ENCODE results near the gene MMS19.
"Not testable (repeated sequence)": the region's sequence is repeated elsewhere in the genome, so short reads cannot be mapped to it uniquely, and the experiment has no call there.

The MMS19 gene

GRCh38 chr10:97499561-97500296 is 1.5 kb upstream of the MMS19 start:
- DNase-seq: no peak

- peak; percentile 22 for DNase-seq
Measured at GRCh38 chr10:97498841-97499560, 779 bp upstream of the MMS19 start, which contains the start of gene UBTD1. TSS of gene UBTD1 (plus strand) at chr10:97498924. CDS start at chr10:97499204, 280 bp downstream.

GRCh38 chr10:97497572-97498075 is 598 bp downstream of the MMS19 start:
- peak; percentile 92 for DNase-seq

GRCh38 chr10:97494863-97495506 is 3.2 kb downstream of the MMS19 start:
- no peak for DNase-seq

GRCh38 chr10:97494151-97494550 is 4.1 kb downstream of the MMS19 start:
- no peak for DNase-seq

- no peak for DNase-seq
Measured at GRCh38 chr10:97490592-97490991, 7.6 kb downstream of the MMS19 start.

- no peak for DNase-seq
Measured at GRCh38 chr10:97485647-97486281, 12.5 kb downstream of the MMS19 start.

- no peak for DNase-seq
Measured at GRCh38 chr10:97483921-97484320, 14.3 kb downstream of the MMS19 start.

GRCh38 chr10:97483506-97483905 is 14.7 kb downstream of the MMS19 start:
- no peak for DNase-seq

- DNase-seq: no peak
Measured at GRCh38 chr10:97482381-97482780, 15.8 kb downstream of the MMS19 start.

- DNase-seq: no peak
Measured at GRCh38 chr10:97481071-97481470, 17.2 kb downstream of the MMS19 start.

GRCh38 chr10:97479939-97480338 is 18.3 kb downstream of the MMS19 start:
- no peak for DNase-seq

GRCh38 chr10:97479410-97479809 is 18.8 kb downstream of the MMS19 start:
- DNase-seq: not testable (repeated sequence)

GRCh38 chr10:97475936-97476594 is 22.2 kb downstream of the MMS19 start:
- no peak for DNase-seq

- no peak for DNase-seq
Measured at GRCh38 chr10:97474918-97475317, 23.3 kb downstream of the MMS19 start.

- not testable (repeated sequence) for DNase-seq
Measured at GRCh38 chr10:97468781-97469180, 29.4 kb downstream of the MMS19 start.

- no peak for DNase-seq
Measured at GRCh38 chr10:97468162-97468561, 30.1 kb downstream of the MMS19 start.

- DNase-seq: no peak
Measured at GRCh38 chr10:97466755-97467154, 31.5 kb downstream of the MMS19 start.

- DNase-seq: no peak
Measured at GRCh38 chr10:97465982-97466381, 32.2 kb downstream of the MMS19 start.

- no peak for DNase-seq
Measured at GRCh38 chr10:97464226-97464625, 34.0 kb downstream of the MMS19 start.

- peak; percentile 45 for DNase-seq
Measured at GRCh38 chr10:97463363-97464132, 34.7 kb downstream of the MMS19 start.

- DNase-seq: no peak
Measured at GRCh38 chr10:97462309-97462708, 35.9 kb downstream of the MMS19 start.

Measured in activated CD4-positive, alpha-beta T cell treated with anti-CD3 and anti-CD28 coated beads, Interleukin-2, Interleukin-6, amounts not matched to agents 100 ng/mL and 50 ng/mL, durations not matched to agents 16 hours and 8 hours (primary cell).